Hepatocyte (in vitro differentiated cells): ENCODE measurements around the gene PKIB. TPM values are rescaled to one million over a fixed set of nuclear protein-coding genes. Genes with fewer than 3 reads are reported as not detected.
A peak's percentile ranks its signal among the peaks of the same experiment; 100 is the strongest.

ENCODE experiments used
- DNase-seq: peaks from one replicate; pipeline ENCODE4 v3.0.0-alpha.2; 2016; ENCODE audit warnings: low spot score
- H2AFZ ChIP-seq: fragments of 200-600 bp; sonication (generic); 2 replicates; pipeline ENCODE4 v1.6.0; 2016; ENCODE audit warnings: antibody characterized with exemption, mild to moderate bottlenecking
- H3K27ac ChIP-seq: fragments of 200-600 bp; sonication (generic); 2 replicates; pipeline ENCODE4 v1.5.1; 2016; ENCODE audit warnings: mild to moderate bottlenecking
- H3K27me3 ChIP-seq: fragments of 200-600 bp; sonication (generic); 2 replicates; pipeline ENCODE4 v1.6.1; 2016
- H3K36me3 ChIP-seq: fragments of 200-600 bp; sonication (generic); replicated peaks from 2 replicates; pipeline ENCODE4 v1.5.1; 2016; ENCODE audit warnings: low read depth; ENCODE audit not compliant: insufficient read depth
- H3K4me1 ChIP-seq: fragments of 200-600 bp; sonication (generic); 2 replicates; pipeline ENCODE4 v1.5.1; 2016; ENCODE audit warnings: mild to moderate bottlenecking, moderate library complexity; ENCODE audit not compliant: insufficient read depth
- H3K4me2 ChIP-seq: fragments of 200-600 bp; sonication (generic); 2 replicates; pipeline ENCODE4 v1.6.0; 2016
- H3K4me3 ChIP-seq: fragments of 200-600 bp; sonication (generic); 2 replicates; pipeline ENCODE4 v1.5.1; 2016; ENCODE audit warnings: mild to moderate bottlenecking
- H3K79me2 ChIP-seq: fragments of 200-600 bp; sonication (generic); 2 replicates; pipeline ENCODE4 v1.6.0; 2017; ENCODE audit warnings: mild to moderate bottlenecking
- H3K9me2 ChIP-seq: fragments of 200-600 bp; sonication (generic); replicated peaks from 2 replicates; pipeline ENCODE4 v1.6.0; 2017; ENCODE audit warnings: mild to moderate bottlenecking; ENCODE audit not compliant: insufficient read depth
- H3K9me3 ChIP-seq: fragments of 200-600 bp; sonication (generic); 2 replicates; pipeline ENCODE4 v1.5.1; 2016; ENCODE audit warnings: low read depth, mild to moderate bottlenecking
- H4K20me1 ChIP-seq: fragments of 200-600 bp; sonication (generic); 2 replicates; pipeline ENCODE4 v1.6.0; 2016; ENCODE audit warnings: mild to moderate bottlenecking; ENCODE audit not compliant: insufficient read depth, poor library complexity, severe bottlenecking
- EZH2 ChIP-seq: fragments of 200-600 bp; sonication (generic); IDR thresholded peaks from 2 replicates; pipeline ENCODE4 v1.6.1; 2016; ENCODE audit warnings: antibody characterized with exemption, mild to moderate bottlenecking, borderline replicate concordance
- EZH2phosphoT487 ChIP-seq: fragments of 200-600 bp; sonication (generic); IDR thresholded peaks from one replicate; pipeline ENCODE4 v1.6.1; 2018; ENCODE audit warnings: antibody characterized with exemption, mild to moderate bottlenecking, low read depth, moderate library complexity; ENCODE audit not compliant: unreplicated experiment, severe bottlenecking
- WGBS: methylation state at CpG from one replicate; pipeline ENCODE4 v1.1.6; 2016; ENCODE audit warnings: low lambda C conversion rate; ENCODE audit errors: missing lambda C conversion rate; 5-methylcytosine and 5-hydroxymethylcytosine counted together
- polyA plus RNA-seq: library from polyadenylated mRNA; unstranded; fragments of >200 nt; fragmentation: Nextera tagmentation; extraction: Ambion mirVana; gene quantifications from 2 replicates; pipeline ENCODE4 v1.2.1, GENCODE V29; 2016
- total RNA-seq: library from RNA; depleted of rRNA; stranded (reverse); fragments of >200 nt; gene quantifications from 2 replicates; pipeline ENCODE4 v1.2.3, GENCODE V29; 2014
- TF ChIP-seq, protein P1 (sequence below): fragments of 200-600 bp; sonication (generic); IDR thresholded peaks from 2 replicates; pipeline ENCODE4 v1.5.1; 2016; ENCODE audit warnings: antibody characterized with exemption, mild to moderate bottlenecking; ENCODE audit not compliant: poor library complexity

PKIB gene
- total and polyA plus RNA-seq, 2 experiments from 2014 or later = 73.8 to 144 TPM

DNA sequence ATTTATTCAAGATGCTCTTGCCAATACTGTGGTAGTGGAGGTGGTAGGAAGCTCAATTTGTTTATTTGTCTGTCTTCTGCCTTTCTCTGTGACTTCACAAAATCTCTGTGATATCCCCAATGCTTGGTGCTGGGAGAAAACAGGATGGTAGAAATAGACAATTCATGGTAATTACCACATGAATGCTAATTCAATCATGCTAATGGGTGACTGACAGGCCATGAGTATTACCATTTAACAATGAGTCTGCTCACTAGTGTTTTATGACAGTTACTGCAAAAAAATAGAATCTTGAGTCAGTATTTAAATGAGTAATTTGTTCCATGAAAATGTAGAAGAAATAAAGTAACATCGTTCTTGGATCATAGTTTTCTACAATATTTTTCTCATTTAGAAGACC lies 117.0 kb downstream of the PKIB start:
- H3K27me3 ChIP-seq = no peaks in the 10 kb centered on the region
- no peak overlapping the region for H3K27ac ChIP-seq
- no peak for DNase-seq
- no peak for TF ChIP-seq EZH2
- no peak for TF ChIP-seq EZH2phosphoT487
- TF ChIP-seq, protein P1, sequence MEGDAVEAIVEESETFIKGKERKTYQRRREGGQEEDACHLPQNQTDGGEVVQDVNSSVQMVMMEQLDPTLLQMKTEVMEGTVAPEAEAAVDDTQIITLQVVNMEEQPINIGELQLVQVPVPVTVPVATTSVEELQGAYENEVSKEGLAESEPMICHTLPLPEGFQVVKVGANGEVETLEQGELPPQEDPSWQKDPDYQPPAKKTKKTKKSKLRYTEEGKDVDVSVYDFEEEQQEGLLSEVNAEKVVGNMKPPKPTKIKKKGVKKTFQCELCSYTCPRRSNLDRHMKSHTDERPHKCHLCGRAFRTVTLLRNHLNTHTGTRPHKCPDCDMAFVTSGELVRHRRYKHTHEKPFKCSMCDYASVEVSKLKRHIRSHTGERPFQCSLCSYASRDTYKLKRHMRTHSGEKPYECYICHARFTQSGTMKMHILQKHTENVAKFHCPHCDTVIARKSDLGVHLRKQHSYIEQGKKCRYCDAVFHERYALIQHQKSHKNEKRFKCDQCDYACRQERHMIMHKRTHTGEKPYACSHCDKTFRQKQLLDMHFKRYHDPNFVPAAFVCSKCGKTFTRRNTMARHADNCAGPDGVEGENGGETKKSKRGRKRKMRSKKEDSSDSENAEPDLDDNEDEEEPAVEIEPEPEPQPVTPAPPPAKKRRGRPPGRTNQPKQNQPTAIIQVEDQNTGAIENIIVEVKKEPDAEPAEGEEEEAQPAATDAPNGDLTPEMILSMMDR = no peak
- 92% methylated on average over 1 of the region's 1 CpG for WGBS
- no peaks in the 10 kb centered on the region for H3K4me1 ChIP-seq
- no peak overlapping the region for H3K4me2 ChIP-seq
- no peaks in the 10 kb centered on the region for H3K79me2 ChIP-seq
- no peak overlapping the region for H2AFZ ChIP-seq
- H3K9me2 ChIP-seq = no peaks in the 10 kb centered on the region
- no peaks in the 10 kb centered on the region for H3K36me3 ChIP-seq
- H4K20me1 ChIP-seq = no peaks in the 10 kb centered on the region
- H3K9me3 ChIP-seq = no peaks in the 10 kb centered on the region
- no peak overlapping the region for H3K4me3 ChIP-seq

- TF ChIP-seq EZH2phosphoT487 = no peak
- no peak for TF ChIP-seq EZH2
- TF ChIP-seq, protein P1 = no peak
- Histone ChIP-seq H3K4me3 (no peak overlapping the region), H3K27me3 (no peaks in the 10 kb centered on the region), H3K9me3 (no peaks in the 10 kb centered on the region), H3K79me2 (no peaks in the 10 kb centered on the region), H3K4me2 (no peak overlapping the region), H3K9me2 (no peaks in the 10 kb centered on the region), H2AFZ (no peak overlapping the region), H4K20me1 (no peaks in the 10 kb centered on the region), H3K27ac (no peak overlapping the region), H3K4me1 (no peaks in the 10 kb centered on the region), H3K36me3 (no peaks in the 10 kb centered on the region)
- no peak for DNase-seq
- 93% methylated on average over 3 of the region's 3 CpGs for WGBS
These were observed 120.1 kb downstream of the PKIB start for GRCh38 chr6:122730334-122730733.

GRCh38 chr6:122730775-122731386 lies 120.7 kb downstream of the PKIB start:
- TF ChIP-seq, protein P1 = peak; percentile 75
- TF ChIP-seq EZH2 = no peak
- Histone ChIP-seq H3K4me3 (no peak overlapping the region), H3K27me3 (no peaks in the 10 kb centered on the region), H3K36me3 (no peaks in the 10 kb centered on the region), H3K4me1 (no peaks in the 10 kb centered on the region), H3K9me2 (no peaks in the 10 kb centered on the region), H3K9me3 (no peaks in the 10 kb centered on the region), H3K79me2 (no peaks in the 10 kb centered on the region), H4K20me1 (no peaks in the 10 kb centered on the region), H2AFZ (no peak overlapping the region), H3K27ac (no peak overlapping the region), H3K4me2 (no peak overlapping the region)
- DNase-seq = peak; percentile 61
- WGBS = 10% methylated on average over 4 of the region's 4 CpGs
